Left ventricle myocardium inferior (tissue), 1 donor: ENCODE results near the gene CEP85. TPM values are rescaled to one million over a fixed set of nuclear protein-coding genes. Genes with fewer than 3 reads are reported as not detected.
"Not testable (repeated sequence)": the region's sequence is repeated elsewhere in the genome, so short reads cannot be mapped to it uniquely, and the experiment has no call there.

Experiments
- DNase-seq: peaks from one replicate; pipeline ENCODE4 v3.0.0-alpha.2; 2020
- H3K27ac ChIP-seq: fragments of 200-600 bp; replicated peaks from 2 replicates; pipeline ENCODE4 v1.8.0; 2021
- H3K27me3 ChIP-seq: fragments of 200-600 bp; 2 replicates; pipeline ENCODE4 v1.8.0; 2021; ENCODE audit warnings: low read depth
- H3K36me3 ChIP-seq: fragments of 200-600 bp; 2 replicates; pipeline ENCODE4 v1.8.0; 2021
- H3K4me1 ChIP-seq: fragments of 200-600 bp; 2 replicates; pipeline ENCODE4 v1.8.0; 2021
- H3K4me3 ChIP-seq: fragments of 200-600 bp; 2 replicates; pipeline ENCODE4 v1.8.0; 2021; ENCODE audit warnings: mild to moderate bottlenecking, moderate library complexity
- H3K9me3 ChIP-seq: fragments of 200-600 bp; replicated peaks from 2 replicates; pipeline ENCODE4 v1.8.0; 2021
- intact Hi-C: fragments of 100-400 bp; cut with micrococcal nuclease; formaldehyde crosslinking; loops from one replicate; pipeline ENCODE4 v1.11.0; 2022
- total RNA-seq: library from RNA; stranded (reverse); fragmentation: NEBNext Ultra II Directional; extraction: Animal tissue kit (Norgen Biotek cat#: 25700); gene quantifications from one replicate; pipeline ENCODE4 v1.2.1, GENCODE V29; 2021
- TF ChIP-seq, protein P1 (sequence below): fragments of 200-600 bp; IDR thresholded peaks from 2 replicates; pipeline ENCODE4 v1.8.0; 2021; ENCODE audit warnings: antibody characterized with exemption, mild to moderate bottlenecking, borderline replicate concordance
- donor health status: DM: no; HTN: yes; CAD: no; lungs with severe emphysema.

Gene CEP85
- total RNA-seq, 1 donor from 2014 or later, result 71.2 TPM

DNA sequence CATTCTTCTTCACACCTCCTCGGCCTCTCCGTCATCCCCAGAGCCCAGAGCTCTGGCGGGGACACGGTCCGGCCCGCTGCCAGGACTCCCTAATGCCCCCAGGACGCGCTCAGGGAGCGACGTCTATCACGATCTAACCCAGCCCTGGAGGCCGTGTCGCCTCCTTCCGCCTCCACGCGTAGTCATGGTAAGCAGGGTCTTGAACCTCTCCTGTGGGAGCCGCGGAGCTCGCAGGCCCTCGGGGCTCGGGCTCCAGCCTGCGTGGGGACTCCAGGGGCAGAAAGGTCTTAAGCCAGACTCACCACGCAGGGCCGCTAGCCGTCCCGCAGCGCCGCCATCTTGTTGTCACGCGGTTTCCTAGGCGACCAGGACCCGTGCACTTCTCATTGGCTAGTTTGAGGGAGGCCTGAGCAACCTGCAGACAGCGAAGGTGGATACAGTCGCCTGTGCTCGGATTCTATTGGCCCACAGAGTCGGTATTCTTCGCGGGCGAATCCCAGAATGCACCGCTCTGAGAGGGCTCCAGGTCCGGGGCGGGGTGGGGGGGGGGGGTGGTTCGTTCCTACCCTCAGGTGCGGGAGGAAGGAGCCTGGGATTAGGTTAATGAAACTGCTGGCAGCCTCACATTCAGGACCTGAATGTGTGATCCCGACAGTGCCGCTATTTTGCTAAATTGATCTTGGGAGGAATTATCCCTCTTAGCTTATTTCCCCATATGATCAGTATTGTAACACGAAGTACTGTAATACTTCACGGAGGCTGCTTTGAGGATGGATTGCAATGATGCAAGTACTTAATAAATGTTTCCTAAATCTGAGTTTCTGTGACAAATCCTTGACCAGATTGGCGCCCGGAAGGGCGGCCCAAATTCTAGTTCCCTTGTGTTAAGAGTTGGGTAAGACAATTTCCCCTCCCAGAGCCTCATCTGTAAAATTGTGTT, 72.6 kb downstream of the CEP85 start, which contains the start of gene UBXN11:
UBXN11 (minus strand) TSS at position 347 of the 940 bp plus-strand sequence. CDS start 3,753 bp downstream, outside the sequence.
- TF ChIP-seq, protein P1, sequence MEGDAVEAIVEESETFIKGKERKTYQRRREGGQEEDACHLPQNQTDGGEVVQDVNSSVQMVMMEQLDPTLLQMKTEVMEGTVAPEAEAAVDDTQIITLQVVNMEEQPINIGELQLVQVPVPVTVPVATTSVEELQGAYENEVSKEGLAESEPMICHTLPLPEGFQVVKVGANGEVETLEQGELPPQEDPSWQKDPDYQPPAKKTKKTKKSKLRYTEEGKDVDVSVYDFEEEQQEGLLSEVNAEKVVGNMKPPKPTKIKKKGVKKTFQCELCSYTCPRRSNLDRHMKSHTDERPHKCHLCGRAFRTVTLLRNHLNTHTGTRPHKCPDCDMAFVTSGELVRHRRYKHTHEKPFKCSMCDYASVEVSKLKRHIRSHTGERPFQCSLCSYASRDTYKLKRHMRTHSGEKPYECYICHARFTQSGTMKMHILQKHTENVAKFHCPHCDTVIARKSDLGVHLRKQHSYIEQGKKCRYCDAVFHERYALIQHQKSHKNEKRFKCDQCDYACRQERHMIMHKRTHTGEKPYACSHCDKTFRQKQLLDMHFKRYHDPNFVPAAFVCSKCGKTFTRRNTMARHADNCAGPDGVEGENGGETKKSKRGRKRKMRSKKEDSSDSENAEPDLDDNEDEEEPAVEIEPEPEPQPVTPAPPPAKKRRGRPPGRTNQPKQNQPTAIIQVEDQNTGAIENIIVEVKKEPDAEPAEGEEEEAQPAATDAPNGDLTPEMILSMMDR, result no peak
- Histone ChIP-seq H3K4me1 (peaks cover 26% of the 10 kb centered on the region), H3K27ac (peak within 1 kb of the TSS; percentile 68), H3K9me3 (no peaks in the 10 kb centered on the region), H3K36me3 (no peaks in the 10 kb centered on the region), H3K27me3 (no peaks in the 10 kb centered on the region), H3K4me3 (peak within 1 kb of the TSS; percentile 85)
- DNase-seq, result peak; percentile 90
- intact Hi-C loops, result no loop called here

DNA sequence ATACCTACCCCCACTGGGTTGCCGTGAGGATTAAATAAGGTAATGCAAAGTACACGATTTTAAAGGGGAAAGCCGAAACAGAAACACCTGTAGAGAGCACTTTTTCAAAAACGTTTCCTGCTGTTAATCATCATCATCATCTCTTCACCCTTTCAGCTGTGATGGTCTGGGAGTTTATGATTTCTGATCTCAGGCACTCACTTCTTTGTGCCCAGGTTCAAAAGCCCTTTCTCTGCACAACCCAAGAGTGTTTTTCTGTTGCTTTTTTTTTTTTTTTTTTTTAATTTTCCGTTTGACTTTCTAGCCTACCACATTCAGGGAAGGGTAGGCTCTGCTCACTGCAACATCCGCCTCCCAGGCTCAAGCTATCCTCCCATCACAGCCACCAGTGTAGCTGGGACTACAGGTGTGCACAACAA, 73.4 kb downstream of the CEP85 start:
- H3K27ac ChIP-seq, result peak overlapping the region; percentile 68
- no peak for DNase-seq
- no peaks in the 10 kb centered on the region for H3K9me3 ChIP-seq
- TF ChIP-seq, protein P1, result no peak
- no peak overlapping the region for H3K4me3 ChIP-seq
- no peaks in the 10 kb centered on the region for H3K36me3 ChIP-seq
- intact Hi-C loops, result no loop called here
- H3K27me3 ChIP-seq, result no peaks in the 10 kb centered on the region
- H3K4me1 ChIP-seq, result peaks cover 22% of the 10 kb centered on the region

DNA sequence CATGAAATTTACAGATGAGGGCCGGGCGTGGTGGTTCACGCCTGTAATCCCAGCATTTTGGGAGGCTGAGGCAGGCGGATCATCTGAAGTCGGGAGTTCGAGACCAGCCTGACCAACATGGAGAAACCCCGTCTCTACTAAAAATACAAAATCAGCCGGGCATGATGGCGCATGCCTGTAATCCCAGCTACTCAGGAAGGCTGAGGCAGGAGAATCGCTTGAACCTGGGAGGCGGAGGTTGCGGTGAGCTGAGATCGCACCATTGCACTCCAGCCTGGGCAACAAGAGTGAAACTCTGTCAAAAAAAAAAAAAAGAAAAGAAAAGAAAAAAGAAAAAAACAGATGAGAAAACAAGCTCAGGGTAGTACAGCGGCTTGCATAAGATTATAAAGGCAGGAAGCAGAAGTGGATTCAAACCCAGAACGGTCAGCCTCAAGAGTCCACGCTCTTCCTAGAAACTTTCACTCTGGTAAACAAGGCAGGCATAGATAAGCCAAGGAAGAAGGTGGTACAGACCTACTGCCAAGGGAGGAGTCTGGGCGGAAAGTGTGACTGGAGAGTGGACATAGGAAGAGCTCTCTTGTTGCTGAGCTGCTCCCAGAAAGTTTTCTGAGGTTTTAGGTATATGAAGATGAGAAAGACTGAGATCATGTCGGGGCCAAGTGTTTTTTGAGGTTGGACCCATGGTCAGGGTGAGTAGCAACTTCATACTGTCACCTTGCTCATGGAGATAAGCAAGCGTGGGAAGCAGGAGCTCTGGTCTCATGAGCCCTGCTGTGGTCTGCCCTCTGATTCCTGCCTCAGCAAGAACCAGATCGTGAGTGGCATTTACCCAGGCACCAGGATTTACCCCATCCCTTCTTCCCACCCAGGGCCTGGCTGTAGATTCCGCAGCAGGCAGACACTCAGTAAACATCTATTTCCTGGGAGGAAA, 74.2 kb downstream of the CEP85 start:
- H3K36me3 ChIP-seq, H3K27me3 ChIP-seq, H3K27ac ChIP-seq, intact Hi-C loops, DNase-seq, H3K9me3 ChIP-seq, H3K4me3 ChIP-seq: not testable (repeated sequence)
- H3K4me1 ChIP-seq, result peaks cover 18% of the 10 kb centered on the region

DNA sequence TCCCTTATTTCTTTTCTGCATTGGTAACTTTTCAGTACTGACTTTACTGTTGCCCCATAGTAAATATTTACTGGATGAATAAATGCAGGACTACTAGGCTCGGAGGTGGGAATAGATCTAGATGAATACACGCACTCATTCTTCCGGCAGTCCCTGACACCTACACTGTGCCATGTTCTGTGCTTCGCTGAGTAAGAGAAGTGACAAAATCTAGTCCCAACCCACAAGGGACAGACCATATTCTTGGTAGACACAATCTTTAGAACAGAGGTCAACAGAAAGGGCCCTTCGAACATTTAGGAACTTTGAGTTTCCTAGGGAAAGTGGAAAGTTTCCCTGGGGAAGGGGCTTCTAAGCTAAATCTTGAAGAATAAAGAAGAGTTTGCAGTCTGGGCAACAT, 80.5 kb downstream of the CEP85 start:
- Histone ChIP-seq H3K9me3 (no peaks in the 10 kb centered on the region), H3K27me3 (no peaks in the 10 kb centered on the region), H3K4me1 (peaks cover 9% of the 10 kb centered on the region), H3K27ac (no peak overlapping the region), H3K4me3 (no peak overlapping the region), H3K36me3 (no peaks in the 10 kb centered on the region)
- TF ChIP-seq, protein P1, result no peak
- DNase-seq, result no peak
- intact Hi-C loops, result no loop called here

DNA sequence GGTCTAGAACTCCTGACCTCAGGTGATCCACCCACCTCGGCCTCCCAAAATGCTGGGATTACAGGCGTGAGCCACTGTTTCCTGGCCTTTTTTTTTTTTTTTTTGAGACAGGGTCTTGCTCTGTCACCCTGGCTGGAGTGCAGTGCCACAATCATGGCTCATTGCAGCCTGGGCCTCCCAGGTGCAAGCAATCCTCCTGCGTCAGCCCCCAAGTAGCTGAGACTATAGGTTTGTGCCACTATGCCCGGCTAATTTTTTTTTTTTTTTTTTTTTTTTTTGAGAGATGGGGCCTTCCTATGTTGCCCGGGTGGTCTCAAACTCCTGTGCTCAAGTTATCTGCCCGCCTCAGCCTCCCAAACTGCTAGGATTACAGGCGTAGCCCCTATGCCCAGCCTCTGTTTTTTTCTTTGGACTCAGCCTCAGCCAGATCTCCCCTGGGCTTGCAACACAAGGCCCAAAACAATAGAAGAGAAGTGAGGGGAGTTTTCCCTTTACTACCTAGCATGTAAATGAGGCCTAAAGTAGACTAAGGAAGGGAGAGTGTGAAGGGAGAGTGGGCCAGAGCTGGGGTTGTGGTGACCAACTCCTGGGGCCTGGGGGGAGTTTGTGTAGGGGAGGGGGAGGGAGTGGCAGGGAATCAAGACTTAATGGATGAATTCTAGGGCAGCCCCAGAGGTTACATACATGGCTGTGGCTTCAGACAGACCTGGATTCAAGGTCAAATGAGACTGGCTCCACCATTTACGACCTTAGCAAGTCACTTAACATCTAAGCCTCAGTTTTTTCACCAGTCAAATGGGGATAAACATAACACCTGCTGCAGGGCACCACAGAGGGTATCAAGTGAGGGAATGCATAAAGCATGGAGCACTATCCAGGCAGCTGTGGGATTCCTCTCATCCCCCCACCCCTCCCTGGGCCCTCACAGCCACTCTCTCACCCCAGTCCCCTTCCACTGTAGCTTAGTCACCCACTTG, 82.2 kb downstream of the CEP85 start:
- intact Hi-C loops, result no loop called here
- TF ChIP-seq, protein P1, result no peak
- no peaks in the 10 kb centered on the region for H3K9me3 ChIP-seq
- no peaks in the 10 kb centered on the region for H3K36me3 ChIP-seq
- no peak for DNase-seq
- H3K27ac ChIP-seq, result no peak overlapping the region
- no peak overlapping the region for H3K4me3 ChIP-seq
- H3K27me3 ChIP-seq, result no peaks in the 10 kb centered on the region
- peaks cover 13% of the 10 kb centered on the region for H3K4me1 ChIP-seq
